ENCODE results near the gene ERCC2.
"Not testable (repeated sequence)": the region's sequence is repeated elsewhere in the genome, so short reads cannot be mapped to it uniquely, and the experiment has no call there.

ERCC2 gene

DNA sequence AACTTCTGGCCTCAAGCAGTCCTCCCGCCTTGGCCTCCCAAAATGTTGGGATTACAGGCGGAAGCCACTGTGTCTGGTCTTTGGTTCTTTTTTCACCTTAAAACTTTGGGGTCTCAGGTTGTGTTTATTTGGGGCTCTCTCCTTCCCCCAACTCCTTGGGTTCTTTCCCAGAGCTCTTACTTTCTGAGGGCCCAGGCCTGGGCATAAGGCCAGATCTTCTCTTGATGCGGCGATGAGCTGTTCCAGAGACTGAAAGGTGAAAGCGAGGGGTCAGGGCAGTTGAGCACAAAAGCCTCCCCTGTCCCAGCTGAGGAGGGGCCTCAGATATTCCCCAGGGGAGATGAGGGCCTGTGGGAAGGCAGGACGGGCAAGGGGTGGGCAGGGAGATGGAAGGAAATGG, 43.1 kb upstream of the ERCC2 start:
- no peak overlapping the region for H3K4me3 ChIP-seq (ENCODE audit: low read length)
- TF ChIP-seq, protein P1, sequence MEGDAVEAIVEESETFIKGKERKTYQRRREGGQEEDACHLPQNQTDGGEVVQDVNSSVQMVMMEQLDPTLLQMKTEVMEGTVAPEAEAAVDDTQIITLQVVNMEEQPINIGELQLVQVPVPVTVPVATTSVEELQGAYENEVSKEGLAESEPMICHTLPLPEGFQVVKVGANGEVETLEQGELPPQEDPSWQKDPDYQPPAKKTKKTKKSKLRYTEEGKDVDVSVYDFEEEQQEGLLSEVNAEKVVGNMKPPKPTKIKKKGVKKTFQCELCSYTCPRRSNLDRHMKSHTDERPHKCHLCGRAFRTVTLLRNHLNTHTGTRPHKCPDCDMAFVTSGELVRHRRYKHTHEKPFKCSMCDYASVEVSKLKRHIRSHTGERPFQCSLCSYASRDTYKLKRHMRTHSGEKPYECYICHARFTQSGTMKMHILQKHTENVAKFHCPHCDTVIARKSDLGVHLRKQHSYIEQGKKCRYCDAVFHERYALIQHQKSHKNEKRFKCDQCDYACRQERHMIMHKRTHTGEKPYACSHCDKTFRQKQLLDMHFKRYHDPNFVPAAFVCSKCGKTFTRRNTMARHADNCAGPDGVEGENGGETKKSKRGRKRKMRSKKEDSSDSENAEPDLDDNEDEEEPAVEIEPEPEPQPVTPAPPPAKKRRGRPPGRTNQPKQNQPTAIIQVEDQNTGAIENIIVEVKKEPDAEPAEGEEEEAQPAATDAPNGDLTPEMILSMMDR (IDR thresholded peaks at IDR 0.05; ENCODE audit: low read depth, low read length, poor library complexity, severe bottlenecking), result no peak
- TF ChIP-seq EZH2phosphoT487 (IDR thresholded peaks at IDR 0.05; ENCODE audit: borderline replicate concordance, low read length), result no peak
- no peaks in the 10 kb centered on the region for H3F3A ChIP-seq (ENCODE audit: control insufficient read depth, insufficient read depth)
- H3K9me3 ChIP-seq (ENCODE audit: control insufficient read depth, insufficient read depth, low read length), result no peaks in the 10 kb centered on the region
- H3K79me2 ChIP-seq (ENCODE audit: control insufficient read depth, low read length), result peaks cover 11% of the 10 kb centered on the region
- no peak overlapping the region for H3K27ac ChIP-seq (ENCODE audit: low read depth, low read length)
- H4K20me1 ChIP-seq (ENCODE audit: control insufficient read depth, insufficient read depth, low read depth, low read length), result no peaks in the 10 kb centered on the region
- no peaks in the 10 kb centered on the region for H3K9me2 ChIP-seq (replicated peaks; ENCODE audit: control insufficient read depth, low read length)
- H3K4me2 ChIP-seq (ENCODE audit: low read length), result no peak overlapping the region
- peaks cover 41% of the 10 kb centered on the region for H3K36me3 ChIP-seq (ENCODE audit: control insufficient read depth, low read length)
- peaks cover 7% of the 10 kb centered on the region for H3K4me1 ChIP-seq (ENCODE audit: control insufficient read depth, low read length)
- no peaks in the 10 kb centered on the region for H3K27me3 ChIP-seq (ENCODE audit: control insufficient read depth, low read length)

DNA sequence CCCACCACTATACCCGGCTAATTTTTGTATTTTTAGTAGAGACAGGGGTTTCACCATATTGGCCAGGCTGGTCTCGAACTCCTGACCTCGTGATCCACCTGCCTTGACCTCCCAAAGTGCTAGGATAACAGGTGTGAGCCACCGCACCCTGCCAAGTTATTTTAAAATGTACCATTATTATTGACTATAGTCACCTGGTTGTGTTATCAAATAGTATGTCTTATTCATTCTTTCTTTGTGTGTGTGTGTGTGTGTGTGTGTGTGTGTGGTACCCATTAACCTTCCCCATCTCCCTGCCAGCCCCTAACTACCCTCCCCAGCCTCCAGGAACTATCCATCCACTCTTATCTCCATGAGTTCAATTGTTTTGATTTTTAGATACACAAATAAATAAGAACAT, 40.0 kb upstream of the ERCC2 start:
- not testable (repeated sequence) for H3K27me3 ChIP-seq (ENCODE audit: control insufficient read depth, low read length); H3K4me2 ChIP-seq (ENCODE audit: low read length); H3F3A ChIP-seq (ENCODE audit: control insufficient read depth, insufficient read depth); H3K27ac ChIP-seq (ENCODE audit: low read depth, low read length); H3K4me3 ChIP-seq (ENCODE audit: low read length); H4K20me1 ChIP-seq (ENCODE audit: control insufficient read depth, insufficient read depth, low read depth, low read length); H3K9me2 ChIP-seq (replicated peaks; ENCODE audit: control insufficient read depth, low read length); H3K9me3 ChIP-seq (ENCODE audit: control insufficient read depth, insufficient read depth, low read length)
- H3K4me1 ChIP-seq (ENCODE audit: control insufficient read depth, low read length), result peaks cover 22% of the 10 kb centered on the region
- peaks cover 46% of the 10 kb centered on the region for H3K36me3 ChIP-seq (ENCODE audit: control insufficient read depth, low read length)
- H3K79me2 ChIP-seq (ENCODE audit: control insufficient read depth, low read length), result peaks cover 31% of the 10 kb centered on the region

GRCh38 chr19:45409557-45409920, 39.2 kb upstream of the ERCC2 start:
- Histone ChIP-seq H3K4me2 (ENCODE audit: low read length) (no peak overlapping the region), H3K9me2 (replicated peaks; ENCODE audit: control insufficient read depth, low read length) (no peaks in the 10 kb centered on the region), H3K36me3 (ENCODE audit: control insufficient read depth, low read length) (peaks cover 44% of the 10 kb centered on the region), H3F3A (ENCODE audit: control insufficient read depth, insufficient read depth) (no peaks in the 10 kb centered on the region), H3K79me2 (ENCODE audit: control insufficient read depth, low read length) (peaks cover 31% of the 10 kb centered on the region), H3K4me3 (ENCODE audit: low read length) (no peak overlapping the region), H3K27me3 (ENCODE audit: control insufficient read depth, low read length) (no peaks in the 10 kb centered on the region), H3K9me3 (ENCODE audit: control insufficient read depth, insufficient read depth, low read length) (no peaks in the 10 kb centered on the region), H4K20me1 (ENCODE audit: control insufficient read depth, insufficient read depth, low read depth, low read length) (no peaks in the 10 kb centered on the region), H3K4me1 (ENCODE audit: control insufficient read depth, low read length) (peaks cover 30% of the 10 kb centered on the region), H3K27ac (ENCODE audit: low read depth, low read length) (no peak overlapping the region)
- no peak for TF ChIP-seq EZH2phosphoT487 (IDR thresholded peaks at IDR 0.05; ENCODE audit: borderline replicate concordance, low read length)
- TF ChIP-seq, protein P1 (IDR thresholded peaks at IDR 0.05; ENCODE audit: low read depth, low read length, poor library complexity, severe bottlenecking), result no peak

- no peaks in the 10 kb centered on the region; the same call in 1 of the 2 replicates for H3K27me3 ChIP-seq (ENCODE audit: control insufficient read depth, low read length)
- TF ChIP-seq, protein P1 (IDR thresholded peaks at IDR 0.05; ENCODE audit: low read depth, low read length, poor library complexity, severe bottlenecking), result no peak
- TF ChIP-seq EZH2phosphoT487 (IDR thresholded peaks at IDR 0.05; ENCODE audit: borderline replicate concordance, low read length), result no peak
- H3K4me2 ChIP-seq (ENCODE audit: low read length), result no peak overlapping the region
- H3K27ac ChIP-seq (ENCODE audit: low read depth, low read length), result no peak overlapping the region
- H3K4me1 ChIP-seq (ENCODE audit: control insufficient read depth, low read length), result peaks cover 36% of the 10 kb centered on the region
- H3K79me2 ChIP-seq (ENCODE audit: control insufficient read depth, low read length), result peaks cover 31% of the 10 kb centered on the region
- no peaks in the 10 kb centered on the region for H3K9me3 ChIP-seq (ENCODE audit: control insufficient read depth, insufficient read depth, low read length)
- H3F3A ChIP-seq (ENCODE audit: control insufficient read depth, insufficient read depth), result no peaks in the 10 kb centered on the region
- no peaks in the 10 kb centered on the region for H3K9me2 ChIP-seq (replicated peaks; ENCODE audit: control insufficient read depth, low read length)
- H3K4me3 ChIP-seq (ENCODE audit: low read length), result no peak overlapping the region
- peaks cover 41% of the 10 kb centered on the region for H3K36me3 ChIP-seq (ENCODE audit: control insufficient read depth, low read length)
- H4K20me1 ChIP-seq (ENCODE audit: control insufficient read depth, insufficient read depth, low read depth, low read length), result no peaks in the 10 kb centered on the region
Measured at GRCh38 chr19:45408830-45409556, 38.6 kb upstream of the ERCC2 start.

All from DOHH2 (cell line).